B cell (primary cell): ENCODE data around the gene CDC42BPG. TPM values are rescaled to one million over a fixed set of nuclear protein-coding genes. Genes with fewer than 3 reads are reported as not detected.

ENCODE experiments used
- ATAC-seq: fragments of 200-7000 bp; cut with Tn5 transposase; one replicate; pipeline ENCODE4 v1.10.0; 2021; ENCODE audit warnings: low read depth, mild to moderate bottlenecking, moderate number of reproducible peaks, moderate library complexity
- CTCF ChIA-PET: fragments of 350-600 bp; sonication (Branson Sonifier 250); formaldehyde crosslinking; loops from one replicate; lab custom pipeline; 2021; ENCODE audit warnings: antibody characterized with exemption, inconsistent platforms; lab: Charles Lee
- POLR2A ChIA-PET: fragments of 350-600 bp; sonication (Branson Sonifier 250); formaldehyde crosslinking; loops from one replicate; lab custom pipeline; 2021; ENCODE audit warnings: antibody characterized with exemption; lab: Charles Lee
- DNase-seq: peaks from one replicate; pipeline ENCODE4 v3.0.0; 2013
- H2AFZ ChIP-seq: 2 replicates; pipeline ENCODE4 v1.6.1; 2012; ENCODE audit warnings: mild to moderate bottlenecking, low read depth, low read length; ENCODE audit not compliant: insufficient read depth, poor library complexity, severe bottlenecking
- H3K27ac ChIP-seq, 2 donors: 1 replicate in 1 of 2; 2 replicates in 1 of 2; pipeline ENCODE4 v1.5.1; 2012 to 2013; ENCODE audit warnings: low read length in 2 of 2, mild to moderate bottlenecking in 2 of 2, moderate library complexity in 1 of 2
- H3K27me3 ChIP-seq, 4 experiments: fragments of 200-600 bp in 1 of 4; sonication (generic) in 1 of 4; replicated peaks in 1 of 4; 1 replicate in 2 of 4; 2 replicates in 2 of 4; pipeline versions ENCODE4 v1.6.1 to v1.7.0; 2013 to 2016; ENCODE audit warnings: low read length in 3 of 4, mild to moderate bottlenecking in 2 of 4, mixed read lengths in 1 of 4, moderate library complexity in 1 of 4; ENCODE audit not compliant: insufficient read depth in 4 of 4, control insufficient read depth in 3 of 4; ENCODE audit errors: control extremely low read depth in 1 of 4
- H3K36me3 ChIP-seq, 2 experiments: replicated peaks in 1 of 2; 1 replicate in 1 of 2; 2 replicates in 1 of 2; pipeline versions ENCODE4 v1.6.1 to v1.7.1; 2013; ENCODE audit warnings: low read length in 1 of 2; ENCODE audit not compliant: insufficient read depth in 2 of 2, control insufficient read depth in 1 of 2; ENCODE audit errors: control extremely low read depth in 1 of 2, extremely low read depth in 1 of 2
- H3K4me1 ChIP-seq, 2 donors: fragments of 200-600 bp in 1 of 2; sonication (generic) in 1 of 2; 1 replicate in 1 of 2; 2 replicates in 1 of 2; pipeline versions ENCODE4 v1.5.1 to v1.6.1; 2013 to 2017; ENCODE audit warnings: low read length in 2 of 2; ENCODE audit not compliant: control insufficient read depth in 2 of 2, insufficient read depth in 2 of 2
- H3K4me2 ChIP-seq: replicated peaks from 2 replicates; pipeline ENCODE3; 2012; ENCODE audit warnings: mild to moderate bottlenecking, low read depth, low read length; ENCODE audit not compliant: poor library complexity, severe bottlenecking
- H3K4me3 ChIP-seq, 5 experiments: fragments of 200-600 bp in 1 of 5; sonication (generic) in 1 of 5; 1 replicate in 3 of 5; 2 replicates in 2 of 5; pipeline versions ENCODE4 v1.5.1 to v1.7.0; 2011 to 2016; ENCODE audit warnings: low read length in 4 of 5, mild to moderate bottlenecking in 4 of 5, low read depth in 2 of 5, control low read depth in 1 of 5, moderate library complexity in 1 of 5; ENCODE audit not compliant: insufficient read depth in 1 of 5; ENCODE audit errors: control extremely low read depth in 1 of 5, extremely low read depth in 1 of 5
- H3K79me2 ChIP-seq: fragments of 200-600 bp; sonication (generic); one replicate; pipeline ENCODE4 v1.6.0; 2016; ENCODE audit warnings: low read length; ENCODE audit not compliant: control insufficient read depth, insufficient read depth
- H3K9ac ChIP-seq: fragments of 200-600 bp; sonication (generic); 2 replicates; pipeline ENCODE4 v1.6.1; 2017; ENCODE audit warnings: mild to moderate bottlenecking, low read length, moderate library complexity
- H3K9me3 ChIP-seq, 3 donors: one replicate each; pipeline versions ENCODE4 v1.6.1 to v1.7.1; 2013; ENCODE audit warnings: low read length in 2 of 3; ENCODE audit not compliant: control insufficient read depth in 2 of 3, insufficient read depth in 1 of 3; ENCODE audit errors: control extremely low read depth in 1 of 3
- H4K20me1 ChIP-seq: 2 replicates; pipeline ENCODE4 v1.6.0; 2012; ENCODE audit warnings: mild to moderate bottlenecking, low read length; ENCODE audit not compliant: insufficient read depth, control insufficient read depth, poor library complexity, severe bottlenecking
- H3K27ac Mint-ChIP-seq: one replicate; pipeline ENCODE4 v1.8.0; 2021; ENCODE audit warnings: mixed read lengths
- H3K27me3 Mint-ChIP-seq: one replicate; pipeline ENCODE4 v1.8.0; 2021; ENCODE audit warnings: mixed read lengths
- H3K4me1 Mint-ChIP-seq: one replicate; pipeline ENCODE4 v1.8.0; 2021; ENCODE audit warnings: mixed read lengths
- H3K4me3 Mint-ChIP-seq: one replicate; pipeline ENCODE4 v1.8.0; 2021; ENCODE audit warnings: mixed read lengths
- H3K9me3 Mint-ChIP-seq: one replicate; pipeline ENCODE4 v1.8.0; 2022; ENCODE audit warnings: mixed read lengths; ENCODE audit not compliant: insufficient read depth
- EZH2 ChIP-seq: IDR thresholded peaks from 2 replicates; pipeline ENCODE4 v1.6.1; 2012; ENCODE audit warnings: borderline replicate concordance, low read depth, mild to moderate bottlenecking, moderate library complexity, low read length; ENCODE audit not compliant: insufficient read depth, poor library complexity, severe bottlenecking
- WGBS: methylation state at CpG from one replicate; pipeline ENCODE4 v1.1.5; 2013; ENCODE audit warnings: missing lambda C conversion rate; ENCODE audit not compliant: insufficient coverage; 5-methylcytosine and 5-hydroxymethylcytosine counted together
- intact Hi-C: fragments of 100-400 bp; cut with micrococcal nuclease; formaldehyde crosslinking; loops from one replicate; pipeline ENCODE4 v1.10.0; 2022
- polyA plus RNA-seq: library from polyadenylated mRNA; depleted of rRNA; stranded (reverse); fragments of >200 nt; gene quantifications from 2 replicates; pipeline ENCODE4 v1.2.3, GENCODE V29; 2012
- total RNA-seq, 2 donors: library from RNA; stranded (reverse); fragments of 120-200 nt in 1 of 2; gene quantifications; 1 replicate in 1 of 2; 2 replicates in 1 of 2; pipeline versions ENCODE4 v1.2.3 to v1.2.4, GENCODE V29; 2013 to 2022
- TF ChIP-seq, protein P1 (sequence below): fragments of 200-600 bp; IDR thresholded peaks from one replicate; pipeline ENCODE4 v1.8.0; 2022; ENCODE audit warnings: antibody characterized with exemption, mild to moderate bottlenecking

Gene CDC42BPG
- total and polyA plus RNA-seq, 2 donors (not counting 1 experiment from before 2014, with no cell fraction given) = 3.7 to 8.7 TPM

DNA sequence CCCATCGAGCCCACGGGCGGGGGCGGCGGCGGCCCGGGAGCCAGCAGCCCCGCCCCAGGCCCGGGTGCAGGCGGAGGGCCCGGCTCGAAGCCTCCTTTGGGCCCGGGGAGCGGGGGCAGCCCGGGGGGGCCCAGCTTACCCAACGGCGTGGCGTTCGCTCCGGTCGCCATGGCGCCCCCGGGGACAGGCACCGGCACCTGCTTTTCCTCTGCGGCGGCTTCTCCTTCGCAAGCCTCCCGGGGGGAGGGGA lies 66.3 kb downstream of the CDC42BPG start:
- peaks cover 43% of the 10 kb centered on the region for H4K20me1 ChIP-seq
- no peaks in the 10 kb centered on the region for H3K27me3 Mint-ChIP-seq
- CTCF ChIA-PET = interaction anchor here (0.6 to 5.9 kb wide), 13 partner anchors 9 to 474 kb away, joined by 3 to 74 read pairs (median 5); partner anchors contain the start of genes MAP4K2, MEN1 and RASGRP2
- H3K27ac ChIP-seq = peak overlapping the region; percentile 95 to 98
- peak overlapping the region in 4 of 5 experiments; percentile 65 to 91 (median 80) for H3K4me3 ChIP-seq
- H3K9ac ChIP-seq = peak overlapping the region; percentile 85
- H3K27ac Mint-ChIP-seq = peak overlapping the region; percentile 99
- no peaks in the 10 kb centered on the region for H3K27me3 ChIP-seq
- peaks cover 3 to 42% of the 10 kb centered on the region in 2 experiments for H3K36me3 ChIP-seq
- H2AFZ ChIP-seq = no peak overlapping the region
- ATAC-seq (peak; percentile 1), DNase-seq (no peak)
- TF ChIP-seq, protein P1, sequence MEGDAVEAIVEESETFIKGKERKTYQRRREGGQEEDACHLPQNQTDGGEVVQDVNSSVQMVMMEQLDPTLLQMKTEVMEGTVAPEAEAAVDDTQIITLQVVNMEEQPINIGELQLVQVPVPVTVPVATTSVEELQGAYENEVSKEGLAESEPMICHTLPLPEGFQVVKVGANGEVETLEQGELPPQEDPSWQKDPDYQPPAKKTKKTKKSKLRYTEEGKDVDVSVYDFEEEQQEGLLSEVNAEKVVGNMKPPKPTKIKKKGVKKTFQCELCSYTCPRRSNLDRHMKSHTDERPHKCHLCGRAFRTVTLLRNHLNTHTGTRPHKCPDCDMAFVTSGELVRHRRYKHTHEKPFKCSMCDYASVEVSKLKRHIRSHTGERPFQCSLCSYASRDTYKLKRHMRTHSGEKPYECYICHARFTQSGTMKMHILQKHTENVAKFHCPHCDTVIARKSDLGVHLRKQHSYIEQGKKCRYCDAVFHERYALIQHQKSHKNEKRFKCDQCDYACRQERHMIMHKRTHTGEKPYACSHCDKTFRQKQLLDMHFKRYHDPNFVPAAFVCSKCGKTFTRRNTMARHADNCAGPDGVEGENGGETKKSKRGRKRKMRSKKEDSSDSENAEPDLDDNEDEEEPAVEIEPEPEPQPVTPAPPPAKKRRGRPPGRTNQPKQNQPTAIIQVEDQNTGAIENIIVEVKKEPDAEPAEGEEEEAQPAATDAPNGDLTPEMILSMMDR = no peak
- no peak for TF ChIP-seq EZH2
- H3K4me2 ChIP-seq = peak overlapping the region; percentile 72
- intact Hi-C loops = loop anchor here (1.0 to 5.0 kb wide), 4 partner anchors 33 to 339 kb away; partner anchors contain the start of genes ARL2, CDC42BPG and ZNHIT2
- peak overlapping the region; percentile 90 for H3K4me3 Mint-ChIP-seq
- H3K9me3 Mint-ChIP-seq = no peaks in the 10 kb centered on the region
- POLR2A ChIA-PET = interaction anchor here (0.6 to 6.9 kb wide), 19 partner anchors 9 to 1938 kb away, joined by 3 to 149 read pairs (median 5); partner anchors contain the start of genes CCDC88B, CDC42BPG, MAP4K2 and MEN1
- H3K79me2 ChIP-seq = peaks cover 61% of the 10 kb centered on the region
- H3K4me1 ChIP-seq = peaks cover 63 to 73% of the 10 kb centered on the region in 2 donors
- WGBS = 0% methylated on average over 27 of the region's 28 CpGs
- no peaks in the 10 kb centered on the region for H3K9me3 ChIP-seq
- peaks cover 78% of the 10 kb centered on the region for H3K4me1 Mint-ChIP-seq
